WERI-Rb-1 (cell line): ENCODE data around the gene CMTM6.

ENCODE experiments used
- DNase-seq: peaks from one replicate; pipeline ENCODE4 v3.0.0-alpha.2; 2020
- H3K27ac ChIP-seq: fragments of 250-450 bp; sonication (Bioruptor Pico); 2 replicates; pipeline ENCODE4 v1.5.1; 2020; ENCODE audit warnings: mild to moderate bottlenecking, moderate library complexity
- H3K27me3 ChIP-seq: fragments of 250-450 bp; sonication (Bioruptor Pico); 2 replicates; pipeline ENCODE4 v1.5.1; 2021; ENCODE audit warnings: mild to moderate bottlenecking, low read depth, moderate library complexity; ENCODE audit not compliant: insufficient read depth, severe bottlenecking
- H3K36me3 ChIP-seq: fragments of 250-450 bp; sonication (Bioruptor Pico); 2 replicates; pipeline ENCODE4 v1.5.1; 2020; ENCODE audit warnings: mild to moderate bottlenecking, moderate library complexity
- H3K4me3 ChIP-seq: 2 replicates; pipeline ENCODE4 v1.5.1; 2011; ENCODE audit warnings: low read depth, mild to moderate bottlenecking, control low read depth, low read length
- H3K9me3 ChIP-seq: fragments of 250-450 bp; sonication (Bioruptor Pico); 2 replicates; pipeline ENCODE4 v1.5.1; 2021; ENCODE audit warnings: mild to moderate bottlenecking, moderate library complexity; ENCODE audit not compliant: severe bottlenecking
- TF ChIP-seq, protein P1 (sequence below): IDR thresholded peaks from 2 replicates; pipeline ENCODE4 v1.5.1; 2011; ENCODE audit warnings: low read depth, mild to moderate bottlenecking, control low read depth, inconsistent platforms, low read length

Gene CMTM6

DNA sequence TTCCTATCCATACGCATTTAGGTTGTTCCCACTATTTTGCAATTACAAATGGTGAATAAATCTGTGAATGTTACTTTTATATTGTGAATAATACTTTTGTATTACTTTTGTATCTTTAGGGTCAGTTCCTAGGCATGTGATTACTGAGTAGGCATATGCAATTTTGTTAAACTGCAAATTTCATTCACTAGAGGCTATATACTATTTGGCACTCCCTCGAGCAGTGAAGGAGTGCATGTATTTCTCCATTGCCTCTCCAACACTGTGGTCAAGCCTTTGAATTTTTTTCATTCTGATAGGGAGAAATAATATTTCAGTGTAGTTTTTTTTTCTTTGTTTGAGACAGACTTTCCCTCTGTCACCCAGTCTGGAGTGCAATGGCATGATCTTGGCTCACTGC lies 8.4 kb upstream of the CMTM6 start:
- Histone ChIP-seq H3K27me3 (no peaks in the 10 kb centered on the region), H3K27ac (no peak overlapping the region), H3K36me3 (no peaks in the 10 kb centered on the region), H3K4me3 (no peak overlapping the region), H3K9me3 (no peaks in the 10 kb centered on the region)
- DNase-seq = no peak
- TF ChIP-seq, protein P1, sequence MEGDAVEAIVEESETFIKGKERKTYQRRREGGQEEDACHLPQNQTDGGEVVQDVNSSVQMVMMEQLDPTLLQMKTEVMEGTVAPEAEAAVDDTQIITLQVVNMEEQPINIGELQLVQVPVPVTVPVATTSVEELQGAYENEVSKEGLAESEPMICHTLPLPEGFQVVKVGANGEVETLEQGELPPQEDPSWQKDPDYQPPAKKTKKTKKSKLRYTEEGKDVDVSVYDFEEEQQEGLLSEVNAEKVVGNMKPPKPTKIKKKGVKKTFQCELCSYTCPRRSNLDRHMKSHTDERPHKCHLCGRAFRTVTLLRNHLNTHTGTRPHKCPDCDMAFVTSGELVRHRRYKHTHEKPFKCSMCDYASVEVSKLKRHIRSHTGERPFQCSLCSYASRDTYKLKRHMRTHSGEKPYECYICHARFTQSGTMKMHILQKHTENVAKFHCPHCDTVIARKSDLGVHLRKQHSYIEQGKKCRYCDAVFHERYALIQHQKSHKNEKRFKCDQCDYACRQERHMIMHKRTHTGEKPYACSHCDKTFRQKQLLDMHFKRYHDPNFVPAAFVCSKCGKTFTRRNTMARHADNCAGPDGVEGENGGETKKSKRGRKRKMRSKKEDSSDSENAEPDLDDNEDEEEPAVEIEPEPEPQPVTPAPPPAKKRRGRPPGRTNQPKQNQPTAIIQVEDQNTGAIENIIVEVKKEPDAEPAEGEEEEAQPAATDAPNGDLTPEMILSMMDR = no peak

- no peaks in the 10 kb centered on the region for H3K9me3 ChIP-seq
- no peaks in the 10 kb centered on the region for H3K27me3 ChIP-seq
- no peak overlapping the region for H3K4me3 ChIP-seq
- TF ChIP-seq, protein P1 = peak; percentile 75
- DNase-seq = peak; percentile 68
- no peak overlapping the region for H3K27ac ChIP-seq
- H3K36me3 ChIP-seq = no peaks in the 10 kb centered on the region
Observed at GRCh38 chr3:32510075-32510724, 7.5 kb upstream of the CMTM6 start.

DNA sequence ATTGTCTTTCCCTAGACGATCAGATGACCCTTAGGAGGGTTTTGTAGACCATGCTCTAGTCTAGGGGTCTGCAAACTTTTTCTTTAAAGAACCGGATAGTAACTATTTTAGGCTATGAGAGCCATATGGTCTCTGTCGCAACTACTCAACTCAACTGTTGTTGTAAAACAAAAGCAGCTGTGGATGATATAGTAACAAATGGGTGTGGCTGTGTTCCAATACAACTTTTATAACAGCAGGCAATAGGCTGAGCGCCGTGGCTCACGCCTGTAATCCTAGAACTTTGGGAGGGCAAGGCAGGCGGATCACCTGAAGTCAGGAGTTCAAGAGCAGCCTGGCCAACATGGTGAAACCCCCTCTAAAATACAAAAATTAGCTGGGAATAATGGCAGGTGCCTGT lies 6.1 kb upstream of the CMTM6 start:
- DNase-seq = no peak
- H3K27ac ChIP-seq = no peak overlapping the region
- H3K9me3 ChIP-seq = no peaks in the 10 kb centered on the region
- H3K4me3 ChIP-seq = no peak overlapping the region
- TF ChIP-seq, protein P1 = no peak
- no peaks in the 10 kb centered on the region for H3K36me3 ChIP-seq
- no peaks in the 10 kb centered on the region for H3K27me3 ChIP-seq

GRCh38 chr3:32506466-32506865 lies 3.8 kb upstream of the CMTM6 start:
- no peak for DNase-seq
- Histone ChIP-seq H3K9me3 (no peaks in the 10 kb centered on the region), H3K27ac (no peak overlapping the region), H3K4me3 (no peak overlapping the region), H3K27me3 (no peaks in the 10 kb centered on the region), H3K36me3 (peaks cover 3% of the 10 kb centered on the region; the same call in 1 of the 2 replicates)
- TF ChIP-seq, protein P1 = no peak

DNA sequence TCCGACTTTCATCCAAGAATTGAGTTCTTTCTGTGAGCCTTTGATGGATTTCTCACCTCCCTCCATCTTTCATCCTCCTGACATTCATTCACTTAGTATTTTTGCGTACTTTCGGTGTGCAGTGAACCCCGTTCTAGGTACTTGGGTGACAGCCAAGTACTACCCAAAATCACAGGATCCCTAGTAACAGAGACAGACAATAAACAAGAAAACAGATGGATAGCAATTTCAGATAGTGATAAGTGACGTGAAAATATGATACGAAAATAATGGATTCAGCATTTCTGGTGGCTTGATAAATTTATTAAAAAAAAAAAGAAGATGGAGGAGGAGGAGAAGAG lies 264 bp upstream of the CMTM6 start:
- TF ChIP-seq, protein P1 = no peak
- H3K27ac ChIP-seq = peak overlapping the region; percentile 82
- H3K9me3 ChIP-seq = no peaks in the 10 kb centered on the region
- peak overlapping the region; percentile 69 for H3K4me3 ChIP-seq
- no peaks in the 10 kb centered on the region for H3K27me3 ChIP-seq
- DNase-seq = no peak
- peaks cover 3% of the 10 kb centered on the region; the same call in 1 of the 2 replicates for H3K36me3 ChIP-seq

- no peak overlapping the region for H3K27ac ChIP-seq
- no peak for DNase-seq
- no peaks in the 10 kb centered on the region for H3K9me3 ChIP-seq
- no peaks in the 10 kb centered on the region for H3K27me3 ChIP-seq
- peaks cover 3% of the 10 kb centered on the region; the same call in 1 of the 2 replicates for H3K36me3 ChIP-seq
- TF ChIP-seq, protein P1 = no peak
- H3K4me3 ChIP-seq = peak overlapping the region; percentile 69
Observed at GRCh38 chr3:32501783-32502117, 902 bp downstream of the CMTM6 start.
